ENCODE data around the gene TOX3. TPM values are rescaled to one million over a fixed set of nuclear protein-coding genes. Genes with fewer than 3 reads are reported as not detected.

TOX3 gene
- total RNA-seq, 1 experiment from 2014 or later = not detected

DNA sequence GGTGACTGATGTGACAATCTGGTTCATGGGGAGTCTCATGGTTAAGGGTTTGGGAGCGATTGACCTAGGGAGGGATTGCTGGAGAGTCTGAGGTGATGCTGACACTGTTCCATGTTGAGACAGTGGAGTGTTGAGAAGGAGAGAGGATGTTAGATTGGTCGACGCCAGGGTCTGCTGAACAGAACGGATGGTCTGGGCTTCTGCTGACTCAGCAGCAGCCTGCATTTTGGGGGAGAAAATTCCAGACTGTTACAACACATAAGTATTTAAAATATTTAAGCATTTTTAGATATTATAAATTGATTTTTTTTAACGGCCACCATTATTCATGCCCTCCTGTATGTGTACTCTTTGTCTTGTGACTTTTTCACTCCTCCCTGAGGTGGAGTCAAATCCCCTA, 107.2 kb downstream of the TOX3 start:
- Histone ChIP-seq H3K4me3 (ENCODE audit: low read length) (no peak overlapping the region), H3K36me3 (ENCODE audit: insufficient read depth, low read length) (no peaks in the 10 kb centered on the region), H3K9ac (ENCODE audit: low read length) (no peak overlapping the region), H3K4me2 (ENCODE audit: low read depth, low read length, poor library complexity, severe bottlenecking) (no peak overlapping the region), H3K9me3 (ENCODE audit: low read length) (no peaks in the 10 kb centered on the region), H3K27ac (ENCODE audit: low read length) (no peak overlapping the region), H3K4me1 (ENCODE audit: low read length) (no peaks in the 10 kb centered on the region), H3K79me2 (ENCODE audit: low read length) (no peaks in the 10 kb centered on the region), H3K27me3 (ENCODE audit: low read length) (no peaks in the 10 kb centered on the region), H4K20me1 (ENCODE audit: insufficient read depth, low read depth, low read length) (no peaks in the 10 kb centered on the region), H3K9me2 (replicated peaks; ENCODE audit: insufficient read depth, low read length) (no peaks in the 10 kb centered on the region), H2AFZ (ENCODE audit: low read length) (no peak overlapping the region)
- no peak for DNase-seq

DNA sequence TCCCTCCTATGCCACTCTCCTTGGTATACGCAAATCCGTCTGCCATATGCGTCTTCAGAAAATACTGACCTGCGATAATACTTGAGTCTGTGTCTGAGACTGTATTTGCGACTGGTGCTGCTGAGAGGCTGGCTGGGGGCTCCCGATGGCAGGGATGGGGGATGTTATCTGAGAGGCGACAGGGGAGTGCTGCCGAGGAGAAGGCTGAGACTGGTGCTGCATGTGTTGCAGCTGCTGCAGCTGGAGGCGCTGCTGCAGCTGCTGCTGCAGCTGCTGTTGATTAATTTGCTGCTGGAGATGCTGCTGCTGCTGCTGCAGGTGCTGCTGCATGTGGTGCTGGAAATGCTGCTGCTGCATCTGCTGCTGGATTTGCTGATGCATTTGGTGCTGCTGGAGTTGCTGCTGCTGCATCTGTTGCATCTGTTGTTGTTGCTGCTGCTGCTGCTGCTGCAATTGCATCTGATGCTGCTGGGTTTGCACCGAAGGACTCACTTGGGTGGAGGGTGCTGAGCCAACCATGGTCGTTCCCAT, 107.7 kb downstream of the TOX3 start:
- no peak for DNase-seq

DNA sequence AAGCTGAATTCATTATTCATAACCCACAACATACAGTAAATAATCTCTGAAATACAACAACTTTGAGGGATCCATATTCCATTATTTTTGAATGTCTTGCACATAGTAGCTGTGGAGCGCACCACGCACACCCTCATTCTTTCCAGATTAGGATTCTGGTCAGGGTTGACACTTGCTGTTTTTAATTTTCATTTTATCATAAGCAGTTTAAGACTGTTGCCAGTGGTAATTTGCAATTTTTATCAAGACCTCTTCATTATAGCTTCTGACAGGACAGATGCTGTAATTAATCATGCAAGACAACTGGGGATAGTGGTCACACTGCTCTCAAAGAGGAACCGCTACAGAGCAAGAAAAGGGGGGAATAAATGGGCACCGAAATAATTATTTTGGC, 109.7 kb downstream of the TOX3 start:
- H2AFZ ChIP-seq (ENCODE audit: low read length) = no peak overlapping the region
- no peak overlapping the region for H3K4me2 ChIP-seq (ENCODE audit: low read depth, low read length, poor library complexity, severe bottlenecking)
- no peaks in the 10 kb centered on the region for H3K9me3 ChIP-seq (ENCODE audit: low read length)
- DNase-seq = no peak
- no peak overlapping the region for H3K4me3 ChIP-seq (ENCODE audit: low read length)
- no peak overlapping the region for H3K9ac ChIP-seq (ENCODE audit: low read length)
- no peaks in the 10 kb centered on the region for H3K79me2 ChIP-seq (ENCODE audit: low read length)
- H4K20me1 ChIP-seq (ENCODE audit: insufficient read depth, low read depth, low read length) = no peaks in the 10 kb centered on the region
- no peaks in the 10 kb centered on the region for H3K9me2 ChIP-seq (replicated peaks; ENCODE audit: insufficient read depth, low read length)
- H3K27ac ChIP-seq (ENCODE audit: low read length) = no peak overlapping the region
- H3K27me3 ChIP-seq (ENCODE audit: low read length) = no peaks in the 10 kb centered on the region
- no peaks in the 10 kb centered on the region for H3K36me3 ChIP-seq (ENCODE audit: insufficient read depth, low read length)
- no peaks in the 10 kb centered on the region for H3K4me1 ChIP-seq (ENCODE audit: low read length)

More for the DNA sequence above, 107.7 kb downstream of the TOX3 start:
- Histone ChIP-seq H3K79me2 (ENCODE audit: low read length) (no peaks in the 10 kb centered on the region), H3K9me2 (replicated peaks; ENCODE audit: insufficient read depth, low read length) (no peaks in the 10 kb centered on the region), H3K27me3 (ENCODE audit: low read length) (no peaks in the 10 kb centered on the region), H3K4me1 (ENCODE audit: low read length) (no peaks in the 10 kb centered on the region), H3K27ac (ENCODE audit: low read length) (no peak overlapping the region), H3K9me3 (ENCODE audit: low read length) (no peaks in the 10 kb centered on the region), H2AFZ (ENCODE audit: low read length) (no peak overlapping the region), H3K9ac (ENCODE audit: low read length) (no peak overlapping the region), H3K36me3 (ENCODE audit: insufficient read depth, low read length) (no peaks in the 10 kb centered on the region), H4K20me1 (ENCODE audit: insufficient read depth, low read depth, low read length) (no peaks in the 10 kb centered on the region), H3K4me3 (ENCODE audit: low read length) (no peak overlapping the region), H3K4me2 (ENCODE audit: low read depth, low read length, poor library complexity, severe bottlenecking) (no peak overlapping the region)

DNA sequence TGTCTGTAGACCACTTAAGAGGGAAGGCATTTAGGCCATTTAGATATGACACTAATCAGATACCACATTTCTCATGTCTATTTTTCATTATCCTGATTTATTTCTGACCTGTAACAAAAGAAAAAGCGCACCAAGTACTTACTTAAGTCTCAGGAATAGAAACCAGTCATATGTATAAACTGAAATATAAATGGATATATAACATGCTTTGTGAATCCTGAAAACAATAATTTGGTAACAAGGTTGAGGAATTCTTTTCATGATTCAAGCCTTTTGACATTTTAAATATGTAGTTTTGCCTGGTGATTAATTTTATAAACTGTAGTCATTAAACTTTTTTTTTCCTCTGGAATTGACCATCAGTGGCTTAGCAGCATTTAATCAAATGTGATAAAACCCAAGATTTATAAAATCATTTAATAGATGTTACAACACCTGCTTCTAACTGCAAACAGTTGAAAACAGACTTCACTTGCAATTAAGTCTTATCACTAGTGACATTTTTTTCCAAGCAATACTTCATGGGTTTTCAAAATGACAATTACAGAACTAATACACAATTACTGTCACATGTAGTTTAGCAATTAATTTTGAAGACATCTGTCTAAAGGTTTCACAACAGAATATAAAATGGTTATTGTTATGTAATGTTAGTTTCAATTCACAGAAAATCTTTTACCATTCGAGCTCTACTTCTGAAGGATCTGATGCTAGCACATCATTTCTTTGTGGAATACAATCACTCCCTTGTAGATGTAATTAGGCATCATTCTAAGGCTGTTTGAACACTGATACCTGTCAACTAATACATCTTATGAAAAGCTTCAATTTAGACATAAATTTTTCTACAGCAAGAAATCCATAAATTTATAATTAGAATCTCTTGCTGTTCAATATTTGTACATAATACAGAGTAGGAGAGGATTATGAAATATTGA, 110.3 kb downstream of the TOX3 start:
- H3K9me3 ChIP-seq (ENCODE audit: low read length) = no peaks in the 10 kb centered on the region
- no peak overlapping the region for H3K4me2 ChIP-seq (ENCODE audit: low read depth, low read length, poor library complexity, severe bottlenecking)
- H3K79me2 ChIP-seq (ENCODE audit: low read length) = no peaks in the 10 kb centered on the region
- no peak overlapping the region for H3K4me3 ChIP-seq (ENCODE audit: low read length)
- H2AFZ ChIP-seq (ENCODE audit: low read length) = no peak overlapping the region
- H4K20me1 ChIP-seq (ENCODE audit: insufficient read depth, low read depth, low read length) = no peaks in the 10 kb centered on the region
- no peaks in the 10 kb centered on the region for H3K4me1 ChIP-seq (ENCODE audit: low read length)
- no peaks in the 10 kb centered on the region for H3K27me3 ChIP-seq (ENCODE audit: low read length)
- no peaks in the 10 kb centered on the region for H3K36me3 ChIP-seq (ENCODE audit: insufficient read depth, low read length)
- no peak for DNase-seq
- no peak overlapping the region for H3K9ac ChIP-seq (ENCODE audit: low read length)
- H3K9me2 ChIP-seq (replicated peaks; ENCODE audit: insufficient read depth, low read length) = no peaks in the 10 kb centered on the region
- no peak overlapping the region for H3K27ac ChIP-seq (ENCODE audit: low read length)

DNA sequence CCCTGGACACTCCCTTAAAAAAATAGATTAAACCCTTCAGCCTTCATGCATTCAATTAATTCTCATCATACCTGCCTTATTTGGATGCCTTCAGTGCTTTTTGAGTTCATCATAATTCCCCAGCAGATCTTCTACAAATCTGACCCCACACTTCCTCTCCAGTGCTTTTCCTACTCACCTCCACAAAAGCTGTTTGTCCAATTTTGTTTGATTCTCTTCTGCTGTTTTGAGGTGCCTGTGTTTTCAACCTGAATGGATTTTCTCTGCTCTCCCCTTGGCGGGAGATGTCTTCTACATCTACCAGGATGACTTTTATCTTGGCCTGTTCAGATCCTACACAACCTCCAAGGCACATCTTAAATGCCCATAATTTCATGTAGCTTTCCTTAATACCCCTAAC, 112.7 kb downstream of the TOX3 start:
- Histone ChIP-seq H3K4me2 (ENCODE audit: low read depth, low read length, poor library complexity, severe bottlenecking) (no peak overlapping the region), H3K27ac (ENCODE audit: low read length) (no peak overlapping the region), H3K9me3 (ENCODE audit: low read length) (no peaks in the 10 kb centered on the region), H2AFZ (ENCODE audit: low read length) (no peak overlapping the region), H3K79me2 (ENCODE audit: low read length) (no peaks in the 10 kb centered on the region), H3K4me3 (ENCODE audit: low read length) (no peak overlapping the region), H4K20me1 (ENCODE audit: insufficient read depth, low read depth, low read length) (no peaks in the 10 kb centered on the region), H3K9me2 (replicated peaks; ENCODE audit: insufficient read depth, low read length) (no peaks in the 10 kb centered on the region), H3K27me3 (ENCODE audit: low read length) (no peaks in the 10 kb centered on the region), H3K4me1 (ENCODE audit: low read length) (no peaks in the 10 kb centered on the region), H3K36me3 (ENCODE audit: insufficient read depth, low read length) (no peaks in the 10 kb centered on the region), H3K9ac (ENCODE audit: low read length) (no peak overlapping the region)
- no peak for DNase-seq

DNA sequence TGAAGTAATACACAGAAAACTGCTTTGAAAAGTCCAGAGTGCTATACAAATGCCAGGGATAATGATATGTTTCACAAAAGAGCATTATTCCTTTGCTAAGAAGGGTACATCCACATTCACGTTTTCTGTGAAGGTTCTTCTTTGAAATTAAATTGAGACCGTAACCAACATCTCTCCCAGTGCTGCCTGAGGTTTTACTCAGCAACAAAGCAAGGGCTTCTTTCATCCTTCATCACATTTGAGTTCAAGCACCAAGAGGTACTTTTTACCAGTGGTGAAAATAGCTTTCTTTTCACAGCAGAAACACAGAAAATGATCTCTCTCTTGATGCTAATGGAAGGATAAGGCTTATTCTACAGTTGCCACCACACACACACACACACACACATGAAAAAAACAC, 113.3 kb downstream of the TOX3 start:
- no peak overlapping the region for H3K4me2 ChIP-seq (ENCODE audit: low read depth, low read length, poor library complexity, severe bottlenecking)
- no peaks in the 10 kb centered on the region for H3K9me3 ChIP-seq (ENCODE audit: low read length)
- no peaks in the 10 kb centered on the region for H3K79me2 ChIP-seq (ENCODE audit: low read length)
- no peak overlapping the region for H3K4me3 ChIP-seq (ENCODE audit: low read length)
- no peak overlapping the region for H2AFZ ChIP-seq (ENCODE audit: low read length)
- H3K9me2 ChIP-seq (replicated peaks; ENCODE audit: insufficient read depth, low read length) = no peaks in the 10 kb centered on the region
- no peaks in the 10 kb centered on the region for H3K27me3 ChIP-seq (ENCODE audit: low read length)
- no peaks in the 10 kb centered on the region for H3K36me3 ChIP-seq (ENCODE audit: insufficient read depth, low read length)
- no peak overlapping the region for H3K9ac ChIP-seq (ENCODE audit: low read length)
- no peak for DNase-seq
- H3K27ac ChIP-seq (ENCODE audit: low read length) = no peak overlapping the region
- H3K4me1 ChIP-seq (ENCODE audit: low read length) = no peaks in the 10 kb centered on the region
- no peaks in the 10 kb centered on the region for H4K20me1 ChIP-seq (ENCODE audit: insufficient read depth, low read depth, low read length)

DNA sequence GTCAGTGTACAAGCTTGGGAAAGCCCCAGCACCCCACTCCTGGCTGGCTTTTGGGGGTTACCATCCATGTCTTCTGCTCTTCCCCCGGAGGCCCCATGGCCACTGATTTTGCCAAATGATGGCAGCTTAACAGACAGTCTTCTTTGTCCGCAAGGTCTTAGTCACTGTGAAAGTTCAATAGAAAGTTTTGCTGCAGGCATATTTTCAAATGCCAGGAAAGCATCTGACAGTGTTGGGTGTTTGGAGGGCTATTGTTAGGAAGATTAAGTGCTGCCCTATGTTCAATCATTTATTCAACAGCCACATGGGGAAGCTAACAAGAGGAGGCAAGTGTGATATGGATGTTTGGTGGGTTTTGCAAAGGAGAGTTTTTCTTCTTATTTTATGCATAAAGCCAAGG, 122.4 kb downstream of the TOX3 start:
- no peak overlapping the region for H3K4me3 ChIP-seq (ENCODE audit: low read length)
- no peaks in the 10 kb centered on the region for H3K79me2 ChIP-seq (ENCODE audit: low read length)
- no peak for DNase-seq
- H4K20me1 ChIP-seq (ENCODE audit: insufficient read depth, low read depth, low read length) = no peaks in the 10 kb centered on the region
- H3K36me3 ChIP-seq (ENCODE audit: insufficient read depth, low read length) = no peaks in the 10 kb centered on the region
- no peaks in the 10 kb centered on the region for H3K27me3 ChIP-seq (ENCODE audit: low read length)
- H3K9me3 ChIP-seq (ENCODE audit: low read length) = no peaks in the 10 kb centered on the region
- H3K4me2 ChIP-seq (ENCODE audit: low read depth, low read length, poor library complexity, severe bottlenecking) = no peak overlapping the region
- no peaks in the 10 kb centered on the region; the same call in 1 of the 2 replicates for H3K9me2 ChIP-seq (replicated peaks; ENCODE audit: insufficient read depth, low read length)
- no peak overlapping the region for H2AFZ ChIP-seq (ENCODE audit: low read length)
- H3K9ac ChIP-seq (ENCODE audit: low read length) = no peak overlapping the region
- H3K4me1 ChIP-seq (ENCODE audit: low read length) = no peaks in the 10 kb centered on the region
- no peak overlapping the region for H3K27ac ChIP-seq (ENCODE audit: low read length)

DNA sequence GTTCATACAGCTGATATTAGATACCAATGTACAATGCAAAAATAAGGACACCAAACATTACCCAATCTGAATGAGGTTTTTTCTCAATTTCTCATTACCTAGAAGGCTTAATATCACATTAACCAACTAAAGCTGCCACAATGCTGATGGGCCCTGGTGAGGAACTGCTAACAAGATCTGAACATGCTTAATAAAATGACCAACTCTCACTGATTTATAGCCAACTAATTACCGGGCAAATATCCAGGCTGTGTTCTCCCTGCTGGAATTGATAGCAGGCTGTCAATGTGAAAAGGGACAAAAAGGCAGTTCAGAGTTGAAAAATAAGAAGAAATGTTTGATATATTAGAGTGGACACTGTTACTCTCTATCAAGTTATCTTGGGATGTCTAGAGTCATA, 124.6 kb downstream of the TOX3 start:
- Histone ChIP-seq H4K20me1 (ENCODE audit: insufficient read depth, low read depth, low read length) (no peaks in the 10 kb centered on the region), H3K4me3 (ENCODE audit: low read length) (no peak overlapping the region), H3K4me1 (ENCODE audit: low read length) (no peaks in the 10 kb centered on the region), H3K4me2 (ENCODE audit: low read depth, low read length, poor library complexity, severe bottlenecking) (no peak overlapping the region), H3K9me2 (replicated peaks; ENCODE audit: insufficient read depth, low read length) (no peaks in the 10 kb centered on the region; the same call in 1 of the 2 replicates), H3K27ac (ENCODE audit: low read length) (no peak overlapping the region), H3K9ac (ENCODE audit: low read length) (no peak overlapping the region), H3K27me3 (ENCODE audit: low read length) (no peaks in the 10 kb centered on the region), H3K36me3 (ENCODE audit: insufficient read depth, low read length) (no peaks in the 10 kb centered on the region), H3K79me2 (ENCODE audit: low read length) (no peaks in the 10 kb centered on the region), H3K9me3 (ENCODE audit: low read length) (no peaks in the 10 kb centered on the region), H2AFZ (ENCODE audit: low read length) (no peak overlapping the region)
- no peak for DNase-seq

Data from Karpas-422 (cell line).